K562 (cell line): ENCODE measurements around the gene LACTBL1. TPM values are rescaled to one million over a fixed set of nuclear protein-coding genes. Genes with fewer than 3 reads are reported as not detected.

Experiments
- ATAC-seq: fragments of 200-7000 bp; cut with Tn5 transposase; 3 replicates; pipeline ENCODE4 v1.9.1; 2020; ENCODE audit warnings: moderate library complexity
- BruUV-seq: library from RNA; stranded (reverse); fragments of 400-500 nt; replicated peaks from 2 replicates; lab custom pipeline; 2021; lab: Mats Ljungman, UMichigan
- CTCF ChIA-PET: fragments of 300-600 bp; formaldehyde crosslinking; extraction: SDS; loops from one replicate; lab custom pipeline; 2021; ENCODE audit warnings: low intra/inter-chr PET ratio; lab: Yijun Ruan, JAX
- POLR2A ChIA-PET: fragments of 300-600, 350-650 bp; sonication (Branson Sonifier 250); formaldehyde crosslinking; extraction: SDS; loops from one replicate; lab custom pipeline; 2021; ENCODE audit warnings: antibody characterized with exemption, inconsistent platforms; lab: Yijun Ruan, JAX
- DNase-seq, 4 experiments: peaks; one replicate each; pipeline versions ENCODE4 v3.0.0 to v3.0.0-alpha.2; 2011 to 2018; ENCODE audit warnings: low spot score in 3 of 4, mixed read lengths in 3 of 4; ENCODE audit errors: extremely low read depth in 1 of 4
- FAIRE-seq: peaks from 2 replicates; lab custom pipeline; 2011; peaks lifted over from hg19 to GRCh38; lab: Jason Lieb, UNC
- H2AFZ ChIP-seq: 2 replicates; pipeline ENCODE4 v1.6.0; 2011; ENCODE audit warnings: low read depth, low read length, control low read depth, inconsistent platforms
- H3K27ac ChIP-seq: fragments of 200-600 bp; 3 replicates; pipeline ENCODE4 v1.8.0; 2011; ENCODE audit warnings: low read depth, mild to moderate bottlenecking, control low read depth, inconsistent platforms, low read length, moderate library complexity, mixed read lengths; ENCODE audit errors: extremely low read depth
- H3K27me3 ChIP-seq, 2 experiments: fragments of 300-600 bp in 1 of 2; 2 replicates in 1 of 2; 3 replicates in 1 of 2; pipeline versions ENCODE4 v1.6.0 to v1.8.0; 2011; ENCODE audit warnings: inconsistent platforms in 2 of 2, low read length in 2 of 2, mild to moderate bottlenecking in 1 of 2, mixed read lengths in 1 of 2, moderate library complexity in 1 of 2; ENCODE audit not compliant: control insufficient read depth in 2 of 2, insufficient read depth in 2 of 2
- H3K36me3 ChIP-seq: fragments of 300-600 bp; 3 replicates; pipeline ENCODE4 v1.8.0; 2011; ENCODE audit warnings: mild to moderate bottlenecking, low read length, inconsistent platforms; ENCODE audit not compliant: control insufficient read depth, insufficient read depth
- H3K4me1 ChIP-seq, 2 experiments: fragments of 200-600 bp in 1 of 2; replicated peaks in 1 of 2; 2 replicates in 1 of 2; 3 replicates in 1 of 2; pipeline versions ENCODE4 v1.5.1 to v1.8.0; 2011; ENCODE audit warnings: inconsistent platforms in 2 of 2, low read length in 2 of 2, mild to moderate bottlenecking in 1 of 2, mixed read lengths in 1 of 2, moderate library complexity in 1 of 2; ENCODE audit not compliant: control insufficient read depth in 2 of 2, insufficient read depth in 2 of 2
- H3K4me2 ChIP-seq: 2 replicates; pipeline ENCODE4 v1.6.1; 2011; ENCODE audit warnings: low read length, control low read depth, inconsistent platforms, mixed read lengths; ENCODE audit not compliant: insufficient read depth
- H3K4me3 ChIP-seq: fragments of 200-600 bp; sonication (generic), shearing (Covaris generic); 2 replicates; pipeline ENCODE4 v1.5.1; 2016; ENCODE audit warnings: control low read depth, inconsistent platforms
- H3K79me2 ChIP-seq: fragments of 200-600 bp; 3 replicates; pipeline ENCODE4 v1.8.0; 2011; ENCODE audit warnings: low read length, inconsistent platforms; ENCODE audit not compliant: control insufficient read depth, insufficient read depth
- H3K9ac ChIP-seq, 2 experiments: 2 replicates each; pipeline versions ENCODE4 v1.6.0 to v1.6.1; 2011; ENCODE audit warnings: low read depth in 2 of 2, low read length in 2 of 2, control low read depth in 1 of 2, inconsistent platforms in 1 of 2, mild to moderate bottlenecking in 1 of 2, mixed read lengths in 1 of 2; ENCODE audit not compliant: insufficient read depth in 1 of 2
- H3K9me1 ChIP-seq: one replicate; pipeline ENCODE4 v1.6.0; 2011; ENCODE audit warnings: inconsistent platforms, mild to moderate bottlenecking, low read length, moderate library complexity; ENCODE audit not compliant: control insufficient read depth, insufficient read depth
- H3K9me3 ChIP-seq: replicated peaks from 2 replicates; pipeline ENCODE4 v1.5.1; 2011; ENCODE audit warnings: low read depth, low read length, inconsistent platforms; ENCODE audit not compliant: control insufficient read depth, insufficient read depth
- H4K20me1 ChIP-seq: replicated peaks from 2 replicates; pipeline ENCODE4 v1.6.1; 2011; ENCODE audit warnings: low read length, inconsistent platforms, mixed read lengths; ENCODE audit not compliant: control insufficient read depth, insufficient read depth
- ARID1B ChIP-seq: fragments of 450-650 bp; IDR thresholded peaks from 2 replicates; pipeline ENCODE4 v1.6.1; 2016; ENCODE audit warnings: antibody characterized with exemption, mild to moderate bottlenecking, inconsistent platforms
- CTCF ChIP-seq, 3 experiments: IDR thresholded peaks in 2 of 3; conservative IDR thresholded peaks in 1 of 3; 2 replicates each; pipeline ENCODE4 v1.5.1; 2011 to 2012; ENCODE audit warnings: low read length in 3 of 3, mild to moderate bottlenecking in 3 of 3, control low read depth in 2 of 3, improper control_type of control experiment in 1 of 3, inconsistent platforms in 1 of 3, low read depth in 1 of 3, mixed read lengths in 1 of 3, moderate library complexity in 1 of 3; ENCODE audit not compliant: insufficient read depth in 2 of 3
- DEAF1 ChIP-seq: fragments of 450-650 bp; formaldehyde crosslinking; IDR thresholded peaks from 2 replicates; pipeline ENCODE4 v1.4.0; 2020; ENCODE audit warnings: mild to moderate bottlenecking, moderate library complexity
- ILF3 ChIP-seq: fragments of 450-650 bp; IDR thresholded peaks from 2 replicates; pipeline ENCODE4 v1.6.1; 2018; ENCODE audit warnings: antibody characterized with exemption, mild to moderate bottlenecking, moderate library complexity, borderline replicate concordance
- SAP30 ChIP-seq: fragments of 200-600 bp; sonication (generic); IDR thresholded peaks from 2 replicates; pipeline ENCODE4 v1.6.1; 2012; ENCODE audit warnings: borderline replicate concordance, low read depth, mild to moderate bottlenecking, moderate library complexity, low read length, control low read depth, inconsistent platforms; ENCODE audit not compliant: insufficient read depth, poor library complexity, severe bottlenecking
- SIX5 ChIP-seq, 2 experiments: IDR thresholded peaks; 2 replicates each; pipeline ENCODE4 v1.6.1; 2011; ENCODE audit warnings: low read length in 2 of 2, borderline replicate concordance in 1 of 2, low read depth in 1 of 2, mild to moderate bottlenecking in 1 of 2, moderate library complexity in 1 of 2; ENCODE audit not compliant: insufficient read depth in 1 of 2
- TEAD2 ChIP-seq: fragments of 450-650 bp; IDR thresholded peaks from 2 replicates; pipeline ENCODE4 v1.6.1; 2016; ENCODE audit warnings: missing genetic modification characterization, control low read depth, missing compliant biosample characterization
- THRB ChIP-seq: fragments of 450-650 bp; formaldehyde crosslinking; conservative IDR thresholded peaks from 2 replicates; pipeline ENCODE4 v1.4.0; 2022; ENCODE audit warnings: mild to moderate bottlenecking, missing genetic modification characterization
- ZFP36 ChIP-seq: fragments of 150-350 bp; IDR thresholded peaks from 2 replicates; pipeline ENCODE4 v1.6.1; 2018; ENCODE audit warnings: low read length, low read depth; ENCODE audit not compliant: partially characterized antibody
- ZNF449 ChIP-seq: fragments of 250-450 bp; sonication (Bioruptor Pico); IDR thresholded peaks from 2 replicates; pipeline ENCODE4 v1.8.0; 2022; ENCODE audit warnings: moderate library complexity, mild to moderate bottlenecking, inconsistent platforms
- ZNF655 ChIP-seq: fragments of 250-450 bp; sonication (Bioruptor Pico); IDR thresholded peaks from 2 replicates; pipeline ENCODE4 v1.5.0; 2021
- ZNF699 ChIP-seq: fragments of 250-450 bp; sonication (Bioruptor Pico); IDR thresholded peaks from 2 replicates; pipeline ENCODE4 v1.8.0; 2021; ENCODE audit warnings: mild to moderate bottlenecking, moderate library complexity; ENCODE audit not compliant: insufficient replicate concordance
- ZNF79 ChIP-seq: fragments of 250-450 bp; sonication (Bioruptor Pico); IDR thresholded peaks from 2 replicates; pipeline ENCODE4 v1.4.0; 2020; ENCODE audit warnings: low read depth, mild to moderate bottlenecking, moderate library complexity
- WGBS: fragments of 100-300 bp; shearing (Covaris generic); methylation state at CpG from one replicate; pipeline ENCODE4 v1.1.6; 2016; ENCODE audit warnings: low coverage, mixed read lengths; ENCODE audit not compliant: insufficient coverage; ENCODE audit errors: missing lambda C conversion rate; 5-methylcytosine and 5-hydroxymethylcytosine counted together
- in situ Hi-C: fragments of 300-500 bp; cut with MboI; formaldehyde crosslinking; loops from 4 replicates; pipeline ENCODE4 v1.15.0; 2018; ENCODE audit warnings: inconsistent platforms, mixed read lengths
- intact Hi-C: fragments of 100-400 bp; cut with micrococcal nuclease; formaldehyde crosslinking; loops from 2 replicates; pipeline ENCODE4 v1.14.2; 2022
- polyA plus RNA-seq, 8 experiments: library from polyadenylated mRNA; depleted of rRNA in 4 of 8; stranded (reverse) in 5 of 8; unstranded in 3 of 8; fragments of >200 nt; fragmentation: Nextera tagmentation in 2 of 8; fragmentation: Illumina TruSeq in 1 of 8; extraction: Ambion mirVana in 2 of 8; extraction: Trizol in 1 of 8; gene quantifications; 2 replicates each; pipeline versions ENCODE4 v1.2.1 to v1.2.3, GENCODE V29; 2011 to 2014; ENCODE audit warnings: inconsistent platforms in 1 of 8, missing spikeins in 1 of 8
- total RNA-seq, 7 experiments: library from RNA; depleted of rRNA in 6 of 7; stranded (reverse); fragments of >200 nt in 6 of 7; fragmentation: Illumina TruSeq in 2 of 7; extraction: Trizol in 2 of 7; gene quantifications; 2 replicates each; pipeline versions ENCODE4 v1.2.1 to v1.2.3, GENCODE V29; 2011 to 2021; ENCODE audit warnings: low replicate concordance in 1 of 7

LACTBL1 gene
- total and polyA plus RNA-seq, 9 of the 15 experiments (the other 6 are each of a cell fraction or from before 2014, with no cell fraction given) = not detected

- intact Hi-C loops = no loop called here
- POLR2A ChIA-PET = interaction anchor here (0.6 to 1.4 kb wide), 5 partner anchors 9 to 1110 kb away, joined by 3 to 6 read pairs (median 3); no protein-coding TSS in a partner anchor
- no peak for TF ChIP-seq ZNF655 (CRISPR knock-in tag)
- no peak for TF ChIP-seq ZNF449
- no peak for TF ChIP-seq ARID1B
- no peak for TF ChIP-seq SAP30
- TF ChIP-seq ZFP36 = no peak
- no peak for TF ChIP-seq ILF3
- no peak for TF ChIP-seq TEAD2 (tag)
- no peak for TF ChIP-seq ZNF699 (CRISPR knock-in tag)
- no peak for TF ChIP-seq DEAF1 (CRISPR knock-in tag)
- TF ChIP-seq ZNF79 (CRISPR knock-in tag) = no peak
- no peak for TF ChIP-seq THRB (CRISPR knock-in tag)
- no peak for TF ChIP-seq CTCF (IDR thresholded peaks at IDR 0.05 in 2 of 3, conservative IDR thresholded peaks at IDR 0.05 in 1 of 3; ENCODE audit: insufficient read depth in 2 of 3, low read depth in 1 of 3, low read length in 3 of 3)
- TF ChIP-seq SIX5 (IDR thresholded peaks at IDR 0.05; ENCODE audit: borderline replicate concordance in 1 of 2, insufficient read depth in 1 of 2, low read depth in 1 of 2, low read length in 2 of 2) = no peak
Measured at GRCh38 chr1:22912311-22912710, 60.4 kb downstream of the LACTBL1 start.

More at GRCh38 chr1:22912311-22912710, 60.4 kb downstream of the LACTBL1 start:
- Histone ChIP-seq H3K4me3 (no peak overlapping the region), H3K36me3 (no peaks in the 10 kb centered on the region), H4K20me1 (peaks cover 18% of the 10 kb centered on the region; the same call in 1 of the 2 replicates), H3K9ac (no peak overlapping the region), H3K79me2 (no peaks in the 10 kb centered on the region), H3K27ac (no peak overlapping the region), H3K9me1 (no peaks in the 10 kb centered on the region), H3K9me3 (no peaks in the 10 kb centered on the region; the same call in 1 of the 2 replicates), H3K27me3 (peaks cover 31 to 89% of the 10 kb centered on the region in 2 experiments), H3K4me2 (no peak overlapping the region), H3K4me1 (peaks cover 0 to 3% of the 10 kb centered on the region in 2 experiments; a peak in 1 of 5 replicates), H2AFZ (no peak overlapping the region)
- DNase-seq = no peak
- ATAC-seq = no peak
- CTCF ChIA-PET = no interaction called here
- 3% methylated on average over 16 of the region's 16 CpGs for WGBS
- FAIRE-seq = no peak
- in situ Hi-C loops = no loop called here
- BruUV-seq = no TSS peak
